HG03108 (cell line): ENCODE measurements around the gene SCG5.

ENCODE experiments used
- ATAC-seq: cut with Tn5 transposase; IDR thresholded peaks from one replicate; pipeline ENCODE4 v1.9.1; 2021; ENCODE audit warnings: moderate library complexity; ENCODE audit not compliant: unreplicated experiment

Gene SCG5

GRCh38 chr15:32657941-32658340, 16.4 kb downstream of the SCG5 start:
- no peak for ATAC-seq

- no peak for ATAC-seq
These were observed 18.0 kb downstream of the SCG5 start for GRCh38 chr15:32659340-32660155.

GRCh38 chr15:32663671-32664070, 22.2 kb downstream of the SCG5 start:
- no peak for ATAC-seq

- ATAC-seq = no peak
These were observed 23.3 kb downstream of the SCG5 start for GRCh38 chr15:32664796-32665195.

- ATAC-seq = no peak
These were observed 25.8 kb downstream of the SCG5 start for GRCh38 chr15:32667321-32667720.

GRCh38 chr15:32668942-32669341, 27.4 kb downstream of the SCG5 start:
- no peak for ATAC-seq

- no peak for ATAC-seq
These were observed 28.5 kb downstream of the SCG5 start for GRCh38 chr15:32669896-32670611.

- no peak for ATAC-seq
These were observed 29.1 kb downstream of the SCG5 start for GRCh38 chr15:32670623-32671022.

GRCh38 chr15:32671339-32672325, 30.1 kb downstream of the SCG5 start:
- no peak for ATAC-seq

- no peak for ATAC-seq
These were observed 33.2 kb downstream of the SCG5 start for GRCh38 chr15:32674681-32675080.

- ATAC-seq = no peak
These were observed 34.0 kb downstream of the SCG5 start for GRCh38 chr15:32675466-32675865.

GRCh38 chr15:32676169-32676568, 34.7 kb downstream of the SCG5 start:
- no peak for ATAC-seq

GRCh38 chr15:32677238-32677750, 35.8 kb downstream of the SCG5 start:
- no peak for ATAC-seq

GRCh38 chr15:32679298-32679690, 37.8 kb downstream of the SCG5 start:
- no peak for ATAC-seq

GRCh38 chr15:32682569-32682968, 41.1 kb downstream of the SCG5 start:
- no peak for ATAC-seq

- no peak for ATAC-seq
These were observed 41.6 kb downstream of the SCG5 start for GRCh38 chr15:32682977-32683630.

- ATAC-seq = no peak
These were observed 42.5 kb downstream of the SCG5 start for GRCh38 chr15:32683906-32684584.

- no peak for ATAC-seq
These were observed 44.1 kb downstream of the SCG5 start for GRCh38 chr15:32685576-32685975.

- ATAC-seq = no peak
These were observed 46.0 kb downstream of the SCG5 start for GRCh38 chr15:32687556-32687955.

- no peak for ATAC-seq
These were observed 46.7 kb downstream of the SCG5 start for GRCh38 chr15:32688151-32688639.
